GM19467 (cell line): ENCODE results near the gene CDC42BPA.
"Not testable (repeated sequence)": the region's sequence is repeated elsewhere in the genome, so short reads cannot be mapped to it uniquely, and the experiment has no call there.

Experiments used
- ATAC-seq: cut with Tn5 transposase; IDR thresholded peaks from one replicate; pipeline ENCODE4 v1.9.1; 2021; ENCODE audit warnings: mild to moderate bottlenecking, moderate library complexity; ENCODE audit not compliant: unreplicated experiment

Gene CDC42BPA

GRCh38 chr1:227308367-227309336, 9.6 kb downstream of the CDC42BPA start:
- ATAC-seq, result no peak

GRCh38 chr1:227306689-227307088, 11.6 kb downstream of the CDC42BPA start:
- no peak for ATAC-seq

GRCh38 chr1:227305894-227306626, 12.2 kb downstream of the CDC42BPA start:
- ATAC-seq, result no peak

GRCh38 chr1:227304665-227305064, 13.6 kb downstream of the CDC42BPA start:
- ATAC-seq, result no peak

GRCh38 chr1:227303662-227304061, 14.6 kb downstream of the CDC42BPA start:
- no peak for ATAC-seq

GRCh38 chr1:227300682-227301081, 17.6 kb downstream of the CDC42BPA start:
- no peak for ATAC-seq

GRCh38 chr1:227299688-227300087, 18.6 kb downstream of the CDC42BPA start:
- no peak for ATAC-seq

- ATAC-seq, result no peak
Observed at GRCh38 chr1:227299241-227299627, 19.1 kb downstream of the CDC42BPA start.

GRCh38 chr1:227298512-227299240, 19.6 kb downstream of the CDC42BPA start:
- no peak for ATAC-seq

GRCh38 chr1:227297073-227297793, 21.1 kb downstream of the CDC42BPA start:
- no peak for ATAC-seq

- ATAC-seq, result no peak
Observed at GRCh38 chr1:227295609-227296008, 22.7 kb downstream of the CDC42BPA start.

GRCh38 chr1:227285745-227286144, 32.5 kb downstream of the CDC42BPA start:
- ATAC-seq, result no peak

GRCh38 chr1:227281371-227281770, 36.9 kb downstream of the CDC42BPA start:
- no peak for ATAC-seq

GRCh38 chr1:227280836-227281235, 37.5 kb downstream of the CDC42BPA start:
- no peak for ATAC-seq

- ATAC-seq, result not testable (repeated sequence)
Observed at GRCh38 chr1:227276156-227276693, 42.1 kb downstream of the CDC42BPA start.

GRCh38 chr1:227273557-227273956, 44.7 kb downstream of the CDC42BPA start:
- ATAC-seq, result no peak

GRCh38 chr1:227272428-227272827, 45.9 kb downstream of the CDC42BPA start:
- no peak for ATAC-seq

- no peak for ATAC-seq
Observed at GRCh38 chr1:227270554-227270953, 47.7 kb downstream of the CDC42BPA start.

GRCh38 chr1:227268943-227269342, 49.3 kb downstream of the CDC42BPA start:
- ATAC-seq, result no peak

GRCh38 chr1:227265891-227266290, 52.4 kb downstream of the CDC42BPA start:
- ATAC-seq, result no peak
